ENCODE data around the gene CDSN.

DNA sequence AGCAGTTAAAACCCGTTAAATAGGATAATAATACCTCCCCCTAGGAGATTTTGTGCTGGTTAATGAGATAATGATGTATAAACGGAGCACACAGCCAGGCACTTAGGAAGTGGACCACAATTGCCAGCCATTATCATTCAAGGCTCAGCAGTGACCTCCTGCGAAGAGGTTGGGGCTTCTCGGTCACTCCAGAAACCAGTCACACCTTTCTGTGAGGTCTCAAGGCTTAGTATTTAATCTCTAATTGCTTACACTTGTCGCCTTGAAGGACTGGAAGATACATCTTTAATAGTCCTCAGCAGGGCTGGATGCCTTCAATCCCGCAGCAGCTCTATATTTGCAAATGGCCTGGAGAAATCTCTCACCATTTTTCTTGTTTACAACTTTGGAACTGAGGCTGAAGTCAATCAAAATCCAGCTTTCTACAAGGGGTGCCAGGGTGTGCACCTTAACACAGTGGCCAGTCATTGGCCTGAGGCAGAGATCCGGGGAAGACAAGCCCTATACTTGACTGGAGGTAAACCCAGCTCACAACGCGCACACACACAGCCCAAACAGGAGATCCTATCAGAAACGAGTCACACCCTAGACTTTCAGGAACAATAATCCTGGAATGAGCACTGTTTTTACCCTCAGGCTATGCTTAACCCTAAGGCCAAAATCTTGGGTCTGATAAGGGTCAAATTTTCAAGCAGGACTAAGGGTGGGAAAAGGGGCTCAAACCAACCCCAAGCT lies 49.0 kb upstream of the CDSN start:
- TF ChIP-seq POLR2AphosphoS5 (IDR thresholded peaks at IDR 0.05; ENCODE audit: low read depth, low read length) (no peak), TAF1 (IDR thresholded peaks at IDR 0.05; ENCODE audit: borderline replicate concordance, insufficient read depth, low read length) (no peak)

Data from PFSK-1 (cell line).